OCI-LY1 (cell line): ENCODE measurements around the gene SUPT3H.

Source experiments
- H2AFZ ChIP-seq: fragments of 200-600 bp; sonication (generic), shearing (Covaris generic); 2 replicates; pipeline ENCODE4 v1.6.0; 2014; ENCODE audit warnings: antibody characterized with exemption, mild to moderate bottlenecking, low read length
- H3F3A ChIP-seq: fragments of 200-600 bp; sonication (generic), shearing (Covaris generic); 2 replicates; pipeline ENCODE4 v1.6.0; 2014; ENCODE audit warnings: mild to moderate bottlenecking, antibody characterized with exemption, low read length, moderate library complexity; ENCODE audit not compliant: insufficient read depth
- H3K27ac ChIP-seq: fragments of 200-600 bp; sonication (generic); 2 replicates; pipeline ENCODE4 v1.5.1; 2014; ENCODE audit warnings: low read length, mixed run types, mild to moderate bottlenecking, low read depth; ENCODE audit not compliant: poor library complexity, severe bottlenecking
- H3K27me3 ChIP-seq: fragments of 200-600 bp; sonication (generic); 2 replicates; pipeline ENCODE4 v1.6.0; 2014; ENCODE audit warnings: antibody characterized with exemption, mild to moderate bottlenecking, low read length, moderate library complexity; ENCODE audit not compliant: insufficient read depth
- H3K36me3 ChIP-seq: fragments of 200-600 bp; sonication (generic); 2 replicates; pipeline ENCODE4 v1.6.1; 2014; ENCODE audit warnings: mild to moderate bottlenecking, antibody characterized with exemption, low read length, moderate library complexity, mixed read lengths; ENCODE audit not compliant: insufficient read depth
- H3K4me1 ChIP-seq: fragments of 200-600 bp; sonication (generic); 2 replicates; pipeline ENCODE4 v1.5.1; 2014; ENCODE audit warnings: mild to moderate bottlenecking, low read length, moderate library complexity; ENCODE audit not compliant: insufficient read depth, severe bottlenecking
- H3K4me2 ChIP-seq: fragments of 200-600 bp; sonication (generic), shearing (Covaris generic); 2 replicates; pipeline ENCODE4 v1.6.1; 2014; ENCODE audit warnings: low read length
- H3K4me3 ChIP-seq: fragments of 200-600 bp; sonication (generic); 2 replicates; pipeline ENCODE4 v1.5.1; 2014; ENCODE audit warnings: low read length, low read depth, mild to moderate bottlenecking, mixed read lengths; ENCODE audit not compliant: poor library complexity, severe bottlenecking
- H3K79me2 ChIP-seq: fragments of 200-600 bp; shearing (Covaris generic); 2 replicates; pipeline ENCODE4 v1.6.1; 2016; ENCODE audit warnings: mixed run types, low read length, mixed read lengths; ENCODE audit not compliant: insufficient read depth
- H3K9ac ChIP-seq: fragments of 200-600 bp; sonication (generic), shearing (Covaris generic); 2 replicates; pipeline ENCODE4 v1.6.1; 2014; ENCODE audit warnings: mild to moderate bottlenecking, low read length, mixed read lengths
- H3K9me2 ChIP-seq: fragments of 200-600 bp; sonication (generic), shearing (Covaris generic); 2 replicates; pipeline ENCODE4 v1.6.1; 2014; ENCODE audit warnings: low read depth, mild to moderate bottlenecking, low read length, mixed read lengths
- H3K9me3 ChIP-seq: fragments of 200-600 bp; shearing (Covaris generic); 2 replicates; pipeline ENCODE4 v1.6.1; 2014; ENCODE audit warnings: low read length, mixed read lengths
- H4K20me1 ChIP-seq: fragments of 200-600 bp; sonication (generic), shearing (Covaris generic); 2 replicates; pipeline ENCODE4 v1.6.0; 2016; ENCODE audit warnings: mild to moderate bottlenecking, low read length; ENCODE audit not compliant: insufficient read depth
- EZH2 ChIP-seq: fragments of 200-600 bp; sonication (generic), shearing (Covaris generic); IDR thresholded peaks from 2 replicates; pipeline ENCODE4 v1.8.0; 2017; ENCODE audit warnings: borderline replicate concordance, mixed run types, mild to moderate bottlenecking, antibody characterized with exemption, low read length, moderate library complexity, mixed read lengths
- TF ChIP-seq, protein P1 (sequence below): fragments of 200-600 bp; sonication (generic), shearing (Covaris generic); IDR thresholded peaks from 2 replicates; pipeline ENCODE4 v1.5.1; 2017; ENCODE audit warnings: mild to moderate bottlenecking, antibody characterized with exemption, low read length, moderate library complexity, mixed read lengths

The SUPT3H gene

DNA sequence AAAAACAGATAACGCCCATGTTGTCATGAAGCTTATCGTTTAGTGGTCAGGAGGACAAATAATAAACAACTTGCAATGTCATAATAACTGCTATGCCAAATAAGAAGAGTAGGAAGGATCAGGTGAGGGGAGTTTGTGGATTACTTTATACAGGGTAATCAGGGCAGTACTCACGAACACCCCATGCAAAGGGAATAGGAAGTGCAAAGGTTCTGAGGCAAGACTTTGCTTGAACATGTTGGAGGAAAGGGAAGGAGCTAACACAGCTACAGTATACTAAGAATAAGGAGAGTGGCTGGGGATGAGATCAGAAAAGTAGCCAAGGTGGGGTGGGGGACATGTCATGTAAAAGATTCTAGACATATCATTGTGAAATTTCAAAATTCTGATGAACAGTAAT lies 341.6 kb downstream of the SUPT3H start:
- Histone ChIP-seq H3F3A (no peaks in the 10 kb centered on the region), H3K36me3 (no peaks in the 10 kb centered on the region), H3K4me1 (no peaks in the 10 kb centered on the region), H3K27ac (no peak overlapping the region), H4K20me1 (no peaks in the 10 kb centered on the region), H3K79me2 (no peaks in the 10 kb centered on the region), H3K4me3 (no peak overlapping the region), H3K9me2 (no peaks in the 10 kb centered on the region), H3K27me3 (no peaks in the 10 kb centered on the region), H2AFZ (no peak overlapping the region), H3K9ac (no peak overlapping the region), H3K9me3 (no peaks in the 10 kb centered on the region), H3K4me2 (no peak overlapping the region)
- TF ChIP-seq EZH2: no peak
- TF ChIP-seq, protein P1, sequence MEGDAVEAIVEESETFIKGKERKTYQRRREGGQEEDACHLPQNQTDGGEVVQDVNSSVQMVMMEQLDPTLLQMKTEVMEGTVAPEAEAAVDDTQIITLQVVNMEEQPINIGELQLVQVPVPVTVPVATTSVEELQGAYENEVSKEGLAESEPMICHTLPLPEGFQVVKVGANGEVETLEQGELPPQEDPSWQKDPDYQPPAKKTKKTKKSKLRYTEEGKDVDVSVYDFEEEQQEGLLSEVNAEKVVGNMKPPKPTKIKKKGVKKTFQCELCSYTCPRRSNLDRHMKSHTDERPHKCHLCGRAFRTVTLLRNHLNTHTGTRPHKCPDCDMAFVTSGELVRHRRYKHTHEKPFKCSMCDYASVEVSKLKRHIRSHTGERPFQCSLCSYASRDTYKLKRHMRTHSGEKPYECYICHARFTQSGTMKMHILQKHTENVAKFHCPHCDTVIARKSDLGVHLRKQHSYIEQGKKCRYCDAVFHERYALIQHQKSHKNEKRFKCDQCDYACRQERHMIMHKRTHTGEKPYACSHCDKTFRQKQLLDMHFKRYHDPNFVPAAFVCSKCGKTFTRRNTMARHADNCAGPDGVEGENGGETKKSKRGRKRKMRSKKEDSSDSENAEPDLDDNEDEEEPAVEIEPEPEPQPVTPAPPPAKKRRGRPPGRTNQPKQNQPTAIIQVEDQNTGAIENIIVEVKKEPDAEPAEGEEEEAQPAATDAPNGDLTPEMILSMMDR: no peak

DNA sequence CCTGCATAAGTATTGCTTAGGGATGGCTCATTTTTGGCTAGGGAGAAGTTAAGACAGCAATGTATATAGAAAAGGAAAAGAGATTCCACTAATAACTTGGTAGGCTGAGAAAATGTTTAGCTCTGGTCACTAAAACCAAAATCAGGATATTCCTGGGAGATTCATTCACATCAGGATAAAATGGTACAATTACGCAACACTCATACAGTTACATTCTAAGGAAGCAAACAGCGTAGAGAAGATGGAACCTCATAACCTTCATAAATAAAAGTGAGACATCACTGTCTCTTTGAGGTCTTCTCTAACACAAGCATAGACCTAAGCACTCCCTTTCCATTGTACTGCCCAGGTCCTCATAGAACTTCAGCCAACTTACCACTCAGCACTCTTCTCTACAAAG lies 345.3 kb downstream of the SUPT3H start:
- no peak overlapping the region for H2AFZ ChIP-seq
- H3K9ac ChIP-seq: no peak overlapping the region
- H3K27me3 ChIP-seq: no peaks in the 10 kb centered on the region
- H3K9me2 ChIP-seq: no peaks in the 10 kb centered on the region
- H3K4me1 ChIP-seq: no peaks in the 10 kb centered on the region
- no peaks in the 10 kb centered on the region for H3K9me3 ChIP-seq
- no peak overlapping the region for H3K4me2 ChIP-seq
- H3K36me3 ChIP-seq: no peaks in the 10 kb centered on the region
- no peak overlapping the region for H3K4me3 ChIP-seq
- H3F3A ChIP-seq: no peaks in the 10 kb centered on the region
- no peaks in the 10 kb centered on the region for H4K20me1 ChIP-seq
- H3K27ac ChIP-seq: no peak overlapping the region
- TF ChIP-seq, protein P1: no peak
- TF ChIP-seq EZH2: no peak
- H3K79me2 ChIP-seq: no peaks in the 10 kb centered on the region

DNA sequence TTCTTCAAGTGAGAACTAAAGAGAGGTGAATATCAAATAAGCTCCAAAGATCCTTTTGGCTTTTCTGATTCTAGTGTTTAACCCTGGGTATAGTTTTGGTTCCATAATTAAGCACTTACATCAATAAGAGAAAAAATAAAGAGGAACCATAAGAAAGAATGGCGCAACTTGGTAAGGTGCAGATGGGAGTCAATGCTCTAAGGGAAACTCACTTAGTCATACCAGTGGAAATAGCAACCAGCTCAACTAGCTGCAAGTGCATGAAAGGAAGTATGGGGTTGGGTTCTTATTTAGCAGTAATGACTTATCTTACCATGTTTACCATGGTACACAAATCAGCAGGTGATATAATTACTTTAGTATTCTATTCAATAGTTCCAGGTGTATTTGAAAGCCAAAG lies 346.1 kb downstream of the SUPT3H start:
- TF ChIP-seq, protein P1: no peak

More for the DNA sequence above, 346.1 kb downstream of the SUPT3H start:
- Histone ChIP-seq H2AFZ (no peak overlapping the region), H3K9me3 (no peaks in the 10 kb centered on the region), H3K4me1 (no peaks in the 10 kb centered on the region), H3K27me3 (no peaks in the 10 kb centered on the region), H3K36me3 (no peaks in the 10 kb centered on the region), H4K20me1 (no peaks in the 10 kb centered on the region), H3K9ac (no peak overlapping the region), H3F3A (no peaks in the 10 kb centered on the region), H3K9me2 (no peaks in the 10 kb centered on the region), H3K4me3 (no peak overlapping the region), H3K27ac (no peak overlapping the region), H3K4me2 (no peak overlapping the region), H3K79me2 (no peaks in the 10 kb centered on the region)
